ENCODE data around the gene MAPK10.

MAPK10 gene

GRCh38 chr4:85961887-85962286 is 398.0 kb downstream of the MAPK10 start:
- no peak for DNase-seq

- no peak for DNase-seq
Measured at GRCh38 chr4:85956293-85956945, 403.4 kb downstream of the MAPK10 start.

GRCh38 chr4:85955620-85956292 is 404.1 kb downstream of the MAPK10 start:
- DNase-seq = no peak

- no peak for DNase-seq
Measured at GRCh38 chr4:85953651-85954018, 406.2 kb downstream of the MAPK10 start.

GRCh38 chr4:85952972-85953650 is 406.7 kb downstream of the MAPK10 start:
- DNase-seq = no peak

GRCh38 chr4:85952528-85952927 is 407.3 kb downstream of the MAPK10 start:
- DNase-seq = no peak

- DNase-seq = no peak
Measured at GRCh38 chr4:85951099-85951498, 408.8 kb downstream of the MAPK10 start.

GRCh38 chr4:85946821-85947220 is 413.0 kb downstream of the MAPK10 start:
- no peak for DNase-seq

GRCh38 chr4:85942107-85942506 is 417.7 kb downstream of the MAPK10 start:
- no peak for DNase-seq

- no peak for DNase-seq
Measured at GRCh38 chr4:85940151-85940550, 419.7 kb downstream of the MAPK10 start.

Data from COR-L47 (cell line).